Mesothelial cell of epicardium (in vitro differentiated cells): Measurements from ENCODE around the gene SLCO3A1. TPM values are rescaled to one million over a fixed set of nuclear protein-coding genes. Genes with fewer than 3 reads are reported as not detected.

Experiments used
- DNase-seq, 2 experiments: peaks; one replicate each; pipeline ENCODE4 v3.0.0; 2021; ENCODE audit warnings: low spot score in 2 of 2; ENCODE audit not compliant: unreplicated experiment in 2 of 2
- H3K27ac Mint-ChIP-seq: 2 replicates; pipeline ENCODE4 v1.8.0; 2021; ENCODE audit warnings: mixed read lengths
- H3K27me3 Mint-ChIP-seq: 2 replicates; pipeline ENCODE4 v1.8.0; 2021; ENCODE audit warnings: low read depth, mixed read lengths
- H3K36me3 Mint-ChIP-seq: 2 replicates; pipeline ENCODE4 v1.8.0; 2021; ENCODE audit warnings: mixed read lengths
- H3K4me1 Mint-ChIP-seq: 2 replicates; pipeline ENCODE4 v1.8.0; 2021; ENCODE audit warnings: mixed read lengths
- H3K4me3 Mint-ChIP-seq: 2 replicates; pipeline ENCODE4 v1.8.0; 2021; ENCODE audit warnings: mild to moderate bottlenecking, moderate library complexity, mixed read lengths
- H3K9me3 Mint-ChIP-seq: 2 replicates; pipeline ENCODE4 v1.8.0; 2021; ENCODE audit warnings: mixed read lengths
- total RNA-seq: library from RNA; stranded (reverse); gene quantifications from 3 replicates; pipeline ENCODE4 v1.2.1, GENCODE V29; 2021
- TF ChIP-seq, protein P1 (sequence below): fragments of 200-600 bp; sonication (generic); IDR thresholded peaks from one replicate; pipeline ENCODE4 v1.5.0; 2021; ENCODE audit warnings: antibody characterized with exemption; ENCODE audit not compliant: unreplicated experiment

Gene SLCO3A1
- total RNA-seq, 1 donor from 2014 or later = 1.9 TPM

DNA sequence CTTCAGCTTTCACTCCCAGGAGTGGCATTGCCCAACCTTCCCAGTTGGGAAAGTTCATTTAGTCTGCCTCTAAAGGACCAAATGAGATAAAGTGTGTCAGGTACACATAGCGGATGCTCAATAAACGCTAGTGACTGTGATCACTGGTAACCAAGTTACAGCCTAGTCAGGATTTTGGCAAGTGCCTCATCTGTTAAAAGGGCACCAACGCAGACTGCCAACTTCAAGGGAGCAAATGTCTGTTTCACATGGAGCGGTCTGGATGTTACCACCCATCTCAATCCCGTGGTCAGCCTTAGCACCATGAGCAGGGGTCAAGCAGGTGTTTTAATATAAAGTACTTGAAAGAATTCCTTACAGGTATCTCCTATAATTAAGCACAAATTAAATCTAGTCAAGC is 22.7 kb downstream of the SLCO3A1 start:
- DNase-seq = no peak
- H3K4me3 Mint-ChIP-seq = no peak overlapping the region
- peaks cover 2% of the 10 kb centered on the region for H3K9me3 Mint-ChIP-seq
- peaks cover 3% of the 10 kb centered on the region for H3K4me1 Mint-ChIP-seq
- H3K27me3 Mint-ChIP-seq = peaks cover 15% of the 10 kb centered on the region
- no peak overlapping the region for H3K27ac Mint-ChIP-seq
- TF ChIP-seq, protein P1, sequence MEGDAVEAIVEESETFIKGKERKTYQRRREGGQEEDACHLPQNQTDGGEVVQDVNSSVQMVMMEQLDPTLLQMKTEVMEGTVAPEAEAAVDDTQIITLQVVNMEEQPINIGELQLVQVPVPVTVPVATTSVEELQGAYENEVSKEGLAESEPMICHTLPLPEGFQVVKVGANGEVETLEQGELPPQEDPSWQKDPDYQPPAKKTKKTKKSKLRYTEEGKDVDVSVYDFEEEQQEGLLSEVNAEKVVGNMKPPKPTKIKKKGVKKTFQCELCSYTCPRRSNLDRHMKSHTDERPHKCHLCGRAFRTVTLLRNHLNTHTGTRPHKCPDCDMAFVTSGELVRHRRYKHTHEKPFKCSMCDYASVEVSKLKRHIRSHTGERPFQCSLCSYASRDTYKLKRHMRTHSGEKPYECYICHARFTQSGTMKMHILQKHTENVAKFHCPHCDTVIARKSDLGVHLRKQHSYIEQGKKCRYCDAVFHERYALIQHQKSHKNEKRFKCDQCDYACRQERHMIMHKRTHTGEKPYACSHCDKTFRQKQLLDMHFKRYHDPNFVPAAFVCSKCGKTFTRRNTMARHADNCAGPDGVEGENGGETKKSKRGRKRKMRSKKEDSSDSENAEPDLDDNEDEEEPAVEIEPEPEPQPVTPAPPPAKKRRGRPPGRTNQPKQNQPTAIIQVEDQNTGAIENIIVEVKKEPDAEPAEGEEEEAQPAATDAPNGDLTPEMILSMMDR = no peak
- H3K36me3 Mint-ChIP-seq = no peaks in the 10 kb centered on the region

DNA sequence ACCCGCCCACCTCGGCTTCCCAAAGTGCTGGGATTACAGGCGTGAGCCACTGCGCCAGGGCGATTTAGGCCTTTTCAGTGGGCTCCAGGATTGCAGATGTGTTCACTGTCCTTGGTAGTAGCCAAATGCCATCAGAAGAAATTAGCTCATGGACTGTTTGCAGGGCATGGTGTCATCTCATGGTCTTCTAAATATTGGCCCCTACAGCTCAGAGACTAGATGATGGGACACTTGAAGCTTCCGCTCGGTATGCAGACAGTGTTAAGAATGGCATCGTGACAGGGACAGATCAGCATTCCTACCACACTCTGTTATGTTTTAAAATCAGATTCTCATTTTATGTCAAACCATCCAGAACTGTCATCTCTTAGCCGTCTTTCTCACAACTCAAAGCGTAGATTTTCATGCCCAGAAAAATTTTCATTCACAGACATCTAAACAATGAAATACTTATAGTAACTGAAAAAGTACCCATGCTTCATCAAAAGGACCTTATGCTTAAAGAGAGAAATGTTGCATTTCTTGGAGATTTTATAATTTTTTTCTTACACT is 24.9 kb downstream of the SLCO3A1 start:
- Mint-ChIP-seq H3K9me3 (no peaks in the 10 kb centered on the region), H3K27ac (no peak overlapping the region), H3K36me3 (no peaks in the 10 kb centered on the region), H3K4me3 (no peak overlapping the region), H3K27me3 (peaks cover 31% of the 10 kb centered on the region), H3K4me1 (no peaks in the 10 kb centered on the region)
- DNase-seq = no peak
- TF ChIP-seq, protein P1 = no peak

DNA sequence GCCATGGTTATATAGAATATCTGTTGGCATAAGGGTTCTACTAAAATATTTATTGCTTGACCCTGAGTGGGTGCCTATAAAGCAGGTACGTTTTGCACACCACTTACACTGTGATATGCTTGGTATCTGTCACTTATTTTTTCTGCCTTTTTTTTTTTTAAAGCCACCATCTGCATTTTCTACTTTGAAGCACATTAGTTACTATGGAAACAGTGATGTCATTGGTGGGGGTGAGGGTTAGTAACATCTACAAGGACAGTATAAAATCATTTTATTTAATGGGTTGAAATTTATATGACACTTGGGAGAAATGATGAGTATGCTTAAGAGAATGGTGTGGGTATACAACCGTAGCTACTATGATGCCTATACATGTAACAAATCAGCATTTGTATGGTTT is 25.6 kb downstream of the SLCO3A1 start:
- DNase-seq = no peak
- Mint-ChIP-seq H3K36me3 (no peaks in the 10 kb centered on the region), H3K9me3 (no peaks in the 10 kb centered on the region), H3K27me3 (peaks cover 36% of the 10 kb centered on the region), H3K4me3 (no peak overlapping the region), H3K27ac (no peak overlapping the region), H3K4me1 (no peaks in the 10 kb centered on the region)
- TF ChIP-seq, protein P1 = no peak

DNA sequence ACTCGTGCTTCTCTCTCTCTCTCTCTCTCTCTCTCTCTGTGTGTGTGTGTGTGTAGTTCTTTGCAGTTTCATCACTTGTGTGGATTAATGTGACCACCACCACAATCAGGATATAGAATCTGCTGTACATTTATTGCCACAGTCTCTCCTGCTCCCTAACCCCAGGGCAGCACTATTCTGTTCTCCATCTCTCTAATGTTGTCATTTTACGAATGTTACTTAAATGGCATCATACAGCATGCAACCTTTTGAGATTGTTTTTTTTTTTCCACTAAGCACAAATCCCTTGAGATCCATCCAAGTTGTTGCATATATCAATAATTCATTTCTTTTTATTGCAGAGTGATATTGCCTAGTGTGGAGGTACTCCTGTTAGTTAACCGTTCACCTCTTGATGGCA is 26.9 kb downstream of the SLCO3A1 start:
- no peak overlapping the region for H3K27ac Mint-ChIP-seq
- H3K27me3 Mint-ChIP-seq = peaks cover 37% of the 10 kb centered on the region
- no peaks in the 10 kb centered on the region for H3K4me1 Mint-ChIP-seq
- TF ChIP-seq, protein P1 = no peak
- H3K9me3 Mint-ChIP-seq = no peaks in the 10 kb centered on the region
- no peak for DNase-seq
- no peaks in the 10 kb centered on the region for H3K36me3 Mint-ChIP-seq
- no peak overlapping the region for H3K4me3 Mint-ChIP-seq

DNA sequence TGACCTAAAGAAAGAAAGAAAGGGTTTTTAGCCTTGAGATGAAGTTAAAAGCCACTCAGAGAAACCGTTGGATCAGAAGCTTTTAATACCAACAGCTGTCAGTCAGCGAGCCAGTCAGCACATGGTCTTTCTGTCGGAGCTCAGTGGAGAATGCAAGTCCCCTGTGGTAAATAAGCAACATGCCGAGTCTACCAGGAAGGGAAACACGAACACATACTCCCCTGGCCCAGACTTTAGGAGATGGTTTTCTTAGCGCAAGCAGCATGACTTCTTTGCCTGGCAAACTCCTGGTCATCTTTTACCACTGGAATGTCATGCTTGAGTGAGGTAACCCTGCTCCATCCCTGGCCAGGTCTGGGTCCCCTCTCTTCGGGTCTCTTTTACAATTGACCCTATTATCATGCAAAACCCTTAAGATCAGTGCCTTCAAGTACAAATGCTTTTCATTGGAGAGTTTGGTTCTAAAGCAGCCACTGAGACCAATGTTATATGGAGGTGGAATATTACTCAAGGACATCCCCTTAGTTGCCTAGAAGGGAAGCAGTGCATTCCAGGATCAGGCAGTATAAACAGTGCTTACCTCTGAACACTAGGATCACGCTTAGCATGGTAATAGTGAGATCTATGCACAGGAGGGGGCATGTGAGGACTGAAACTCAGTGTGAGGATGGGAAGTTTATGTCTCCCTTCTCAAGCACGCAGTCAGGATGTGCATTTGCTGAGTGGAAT is 28.2 kb downstream of the SLCO3A1 start:
- TF ChIP-seq, protein P1 = no peak
- Mint-ChIP-seq H3K27ac (no peak overlapping the region), H3K27me3 (peaks cover 40% of the 10 kb centered on the region), H3K36me3 (no peaks in the 10 kb centered on the region), H3K4me3 (no peak overlapping the region), H3K9me3 (no peaks in the 10 kb centered on the region), H3K4me1 (no peaks in the 10 kb centered on the region)
- no peak for DNase-seq
